GM19455 (cell line): ENCODE measurements around the gene CSTF2T.

Source experiments
- ATAC-seq: cut with Tn5 transposase; IDR thresholded peaks from one replicate; pipeline ENCODE4 v1.9.1; 2021; ENCODE audit not compliant: unreplicated experiment

CSTF2T gene

DNA sequence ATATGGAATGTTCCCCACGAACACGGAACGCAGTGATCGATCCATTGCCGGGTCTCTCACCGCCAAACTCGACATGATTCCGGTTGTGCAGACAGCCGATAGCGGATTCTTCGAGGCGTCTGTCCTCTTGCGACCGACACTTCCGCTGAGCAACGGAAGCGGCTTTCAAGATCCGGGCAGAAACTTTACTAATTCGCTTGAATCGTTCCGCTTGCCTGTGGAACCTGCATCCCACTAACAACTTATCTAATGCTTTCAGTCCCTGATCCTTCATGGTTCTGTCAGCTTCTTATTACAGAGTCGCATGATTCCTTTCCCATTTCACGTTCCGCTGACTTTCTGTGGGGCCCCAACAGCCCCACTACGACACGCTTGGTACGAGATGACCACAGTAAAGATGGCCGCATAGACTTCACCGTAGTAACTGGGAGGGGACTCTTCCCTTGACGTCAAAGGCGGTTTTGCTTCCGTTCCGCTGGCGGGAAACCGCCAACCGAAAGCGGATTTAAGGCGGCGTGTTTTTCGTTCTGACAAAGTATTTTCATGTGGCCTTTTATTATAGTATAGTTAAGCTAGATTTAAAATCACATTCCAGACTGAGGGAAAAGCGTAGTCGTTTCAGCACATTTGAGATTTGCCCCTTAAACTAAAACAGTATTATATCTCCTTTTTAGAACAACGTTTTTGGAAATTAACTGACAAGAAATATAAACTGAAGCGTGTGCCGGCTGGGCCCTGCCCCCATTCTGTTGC lies at the start of gene CSTF2T:
TSS of gene CSTF2T (minus strand) at position 121 of the 753 bp plus-strand sequence. CDS start at position 75, 46 bp downstream.
- peak; percentile 94 for ATAC-seq

DNA sequence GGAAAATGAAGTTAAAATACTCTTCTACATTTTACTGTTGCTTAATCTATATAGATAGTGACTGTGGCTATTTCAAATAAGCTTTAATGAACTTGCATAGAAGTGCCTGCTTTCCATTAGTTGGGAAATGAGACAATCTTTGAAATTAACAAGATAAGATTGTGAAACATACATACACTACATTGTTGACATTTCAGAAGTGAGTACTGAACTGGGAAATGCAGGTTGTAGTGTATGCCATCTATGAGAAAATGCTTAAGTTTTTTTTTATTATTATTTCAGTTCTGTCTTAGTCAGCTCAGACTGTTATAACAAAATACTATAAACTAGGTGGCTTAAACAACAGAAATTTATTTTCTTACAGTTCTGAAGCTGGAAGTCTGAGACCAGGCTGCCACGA lies 49.6 kb upstream of the CSTF2T start:
- ATAC-seq = no peak

DNA sequence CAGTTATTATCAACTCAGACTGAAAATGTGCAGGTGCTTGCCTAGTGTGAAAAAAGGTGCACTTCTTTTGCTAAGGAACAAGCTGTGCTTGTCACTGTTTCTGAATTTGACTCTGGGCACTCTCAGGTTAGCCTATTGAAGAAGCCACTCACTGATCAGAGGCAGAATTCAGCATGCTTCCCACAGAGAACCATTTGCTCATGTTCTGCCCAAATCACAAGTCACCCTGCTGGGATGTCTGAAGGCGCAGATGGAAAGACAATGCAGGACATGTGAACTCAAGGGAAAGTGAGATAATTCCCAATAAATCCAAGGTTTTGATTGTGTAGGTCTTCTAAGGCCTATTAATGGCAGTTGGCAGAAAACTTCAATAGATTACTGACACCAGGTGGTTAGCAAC lies 47.8 kb upstream of the CSTF2T start:
- no peak for ATAC-seq

- no peak for ATAC-seq
Observed at GRCh38 chr10:51745397-51745796, 46.0 kb upstream of the CSTF2T start.

DNA sequence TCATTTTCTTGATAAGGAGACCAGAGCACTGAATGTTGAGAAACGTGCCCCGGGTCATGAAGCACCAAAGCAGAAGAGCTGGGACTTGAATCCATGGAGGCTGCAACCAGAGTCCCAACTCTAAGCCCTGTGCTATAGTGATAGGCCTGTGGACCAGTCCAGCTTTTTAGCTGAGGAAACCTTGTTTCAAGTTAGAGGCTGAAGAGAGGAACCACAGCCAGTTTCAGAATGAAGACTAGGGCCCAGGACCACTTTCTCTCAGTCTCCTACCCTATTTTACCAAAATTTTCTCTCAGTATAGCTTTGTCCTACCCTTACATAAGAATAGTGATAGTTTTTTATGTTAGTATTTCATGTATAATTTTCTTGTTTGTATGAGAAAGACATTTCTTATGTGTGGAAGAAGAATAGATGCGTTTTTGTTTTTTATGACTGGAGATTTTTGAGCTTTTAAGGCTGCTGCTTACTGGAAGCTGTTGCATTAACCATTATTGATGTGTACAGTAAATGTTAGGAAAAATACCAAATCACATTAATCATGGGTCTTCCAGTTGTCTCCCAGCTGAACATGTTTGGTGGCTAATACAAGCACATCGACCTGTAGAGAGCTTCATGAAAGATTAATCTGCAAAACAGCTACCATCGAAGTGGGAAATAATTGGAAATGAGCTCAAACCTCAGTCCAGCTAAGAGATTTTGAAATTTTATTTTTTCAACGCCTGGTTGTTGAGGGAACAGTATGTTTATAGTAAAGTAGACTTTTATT lies 45.0 kb upstream of the CSTF2T start:
- ATAC-seq = no peak

DNA sequence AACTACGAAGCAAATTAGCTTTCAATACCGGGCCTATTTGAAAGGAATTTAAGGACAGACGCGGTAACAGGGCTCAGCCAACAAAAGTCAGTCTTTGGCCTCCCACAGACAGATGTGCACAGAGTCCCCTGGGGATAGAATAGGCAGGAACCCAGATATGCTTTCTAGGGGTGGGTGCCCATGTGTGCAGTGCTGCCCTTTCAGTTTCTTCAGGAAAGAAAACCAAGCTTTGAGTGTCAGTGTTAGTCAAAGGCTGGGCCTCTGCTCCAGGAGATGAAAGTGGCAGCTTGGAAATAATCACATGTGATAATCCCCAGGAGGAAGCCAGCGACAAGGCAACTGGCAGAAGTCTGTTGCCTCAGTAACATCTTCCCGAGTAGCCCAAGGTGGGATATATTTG lies 43.8 kb upstream of the CSTF2T start:
- ATAC-seq = no peak

DNA sequence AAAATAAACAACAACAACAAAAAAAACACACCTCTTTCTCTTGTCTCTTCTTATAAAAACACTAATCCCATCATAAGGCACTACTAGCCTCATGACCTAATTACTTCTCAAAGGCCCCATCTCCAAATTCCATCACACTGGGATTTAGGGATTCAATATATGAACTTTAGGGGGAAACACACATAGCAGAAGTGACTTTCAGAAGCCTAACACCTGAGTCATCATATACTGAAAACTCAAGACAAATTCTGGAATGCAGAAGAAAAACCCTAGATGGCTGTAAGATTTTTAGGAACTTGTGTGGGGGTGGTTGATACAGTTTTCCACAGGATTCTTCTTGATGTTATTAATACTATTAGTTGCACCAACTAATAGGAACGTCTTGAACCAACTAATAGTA lies 33.7 kb upstream of the CSTF2T start:
- ATAC-seq = no peak

GRCh38 chr10:51729822-51730555 lies 30.6 kb upstream of the CSTF2T start:
- no peak for ATAC-seq

DNA sequence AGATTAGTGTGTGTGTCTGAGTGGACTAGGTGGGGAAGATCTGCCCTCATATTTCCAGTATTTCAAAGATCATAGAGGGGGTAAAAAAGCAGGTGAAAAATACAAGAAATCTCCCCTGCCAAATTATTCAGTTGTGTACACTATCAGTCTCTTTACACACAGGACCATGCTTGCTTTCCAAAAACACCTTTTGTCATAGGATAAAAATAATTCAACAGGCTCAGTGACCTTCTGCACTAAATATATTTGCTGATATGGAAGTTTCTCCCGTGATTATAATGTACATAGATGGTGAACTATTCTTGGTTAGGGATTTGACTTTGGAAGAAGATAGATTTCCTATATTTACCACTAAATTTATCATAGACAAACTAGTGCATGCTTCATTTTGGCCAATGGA lies 24.6 kb upstream of the CSTF2T start:
- ATAC-seq = no peak

GRCh38 chr10:51718804-51719291 lies 19.5 kb upstream of the CSTF2T start:
- no peak for ATAC-seq

DNA sequence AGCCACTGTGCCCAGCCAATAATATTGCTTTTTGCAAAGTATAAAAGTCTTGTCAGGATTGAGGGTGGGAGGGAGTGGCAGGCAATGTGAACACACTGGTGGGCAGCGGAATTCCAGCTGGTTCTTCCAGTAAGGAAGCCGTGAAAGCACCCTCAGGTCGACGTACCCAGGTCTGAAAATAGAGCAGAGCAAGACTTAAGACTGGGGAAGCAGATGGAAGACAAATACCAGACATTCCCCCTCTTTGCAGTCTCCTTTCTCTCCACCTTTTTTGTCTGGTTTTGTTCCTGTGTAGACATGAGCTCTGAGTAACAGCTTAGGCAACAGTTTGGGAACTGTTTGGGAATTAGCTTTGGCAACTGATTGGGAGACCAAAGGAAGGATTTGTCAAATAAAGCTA lies 17.6 kb upstream of the CSTF2T start:
- no peak for ATAC-seq

GRCh38 chr10:51711519-51711891 lies 12.1 kb upstream of the CSTF2T start:
- ATAC-seq = no peak

DNA sequence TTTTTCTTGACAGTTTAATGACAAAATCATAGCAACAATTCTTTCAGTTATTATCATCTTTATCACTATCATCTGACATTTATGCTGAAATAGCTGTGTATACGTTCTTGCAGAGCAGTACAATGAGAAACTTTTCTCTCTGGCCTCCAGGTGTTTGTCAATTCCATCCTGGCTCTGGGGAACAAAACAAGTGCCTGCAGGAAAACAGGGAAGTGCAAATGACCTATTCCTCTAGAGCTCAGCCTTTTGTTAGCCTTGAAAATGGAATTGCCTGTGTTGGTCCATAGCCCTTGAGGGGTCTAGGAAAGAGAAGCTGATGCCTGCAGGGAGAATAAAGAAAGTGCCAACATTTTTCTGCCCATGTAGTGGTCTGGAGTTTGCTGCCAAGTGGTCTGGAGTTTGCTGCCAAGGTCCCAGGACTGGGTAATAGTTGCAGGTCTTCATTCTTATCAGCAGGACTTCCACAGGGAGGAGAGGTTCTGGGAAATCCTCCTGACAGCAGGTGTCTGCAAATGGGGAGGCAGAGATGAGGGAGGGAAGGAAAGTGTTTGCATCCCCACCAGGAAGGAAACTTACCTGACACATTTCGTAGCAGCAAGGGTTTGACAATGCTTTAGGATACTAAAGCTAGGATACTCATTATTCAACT lies 10.1 kb upstream of the CSTF2T start:
- ATAC-seq = no peak

- no peak for ATAC-seq
Observed at GRCh38 chr10:51708609-51709008, 9.2 kb upstream of the CSTF2T start.

- no peak for ATAC-seq
Observed at GRCh38 chr10:51707821-51708424, 8.5 kb upstream of the CSTF2T start.

DNA sequence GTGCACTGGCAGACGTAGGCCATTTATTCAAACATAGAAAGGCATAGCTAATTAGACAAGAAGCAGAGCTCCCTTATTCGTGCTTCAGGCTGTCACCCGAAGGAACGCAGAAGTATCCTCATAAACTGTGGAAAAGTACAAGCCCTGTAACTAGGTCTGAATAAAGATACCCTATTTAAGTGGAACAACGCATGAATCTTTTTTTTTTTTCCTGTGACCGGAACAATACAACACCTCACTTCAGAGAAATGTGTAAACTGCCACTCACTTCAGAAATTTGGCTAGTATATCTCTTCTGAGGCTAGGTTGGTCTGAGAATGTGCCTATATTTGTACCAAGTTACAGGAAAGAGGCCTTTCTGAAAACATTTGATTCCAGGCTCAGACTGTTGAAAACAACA lies 8.0 kb upstream of the CSTF2T start:
- no peak for ATAC-seq

- ATAC-seq = no peak
Observed at GRCh38 chr10:51706225-51706624, 6.8 kb upstream of the CSTF2T start.

GRCh38 chr10:51705774-51706173 lies 6.4 kb upstream of the CSTF2T start:
- ATAC-seq = no peak

GRCh38 chr10:51700228-51700817 lies 928 bp upstream of the CSTF2T start:
- ATAC-seq = no peak

GRCh38 chr10:51699145-51699474 lies 285 bp downstream of the CSTF2T start:
- peak; percentile 38 for ATAC-seq
